ENCODE results near the gene RANBP17. TPM values are rescaled to one million over a fixed set of nuclear protein-coding genes. Genes with fewer than 3 reads are reported as not detected.

The RANBP17 gene
- total and polyA plus RNA-seq, 2 of the 4 experiments (the other 2 are of a cell fraction): 8.2 to 29.0 TPM

DNA sequence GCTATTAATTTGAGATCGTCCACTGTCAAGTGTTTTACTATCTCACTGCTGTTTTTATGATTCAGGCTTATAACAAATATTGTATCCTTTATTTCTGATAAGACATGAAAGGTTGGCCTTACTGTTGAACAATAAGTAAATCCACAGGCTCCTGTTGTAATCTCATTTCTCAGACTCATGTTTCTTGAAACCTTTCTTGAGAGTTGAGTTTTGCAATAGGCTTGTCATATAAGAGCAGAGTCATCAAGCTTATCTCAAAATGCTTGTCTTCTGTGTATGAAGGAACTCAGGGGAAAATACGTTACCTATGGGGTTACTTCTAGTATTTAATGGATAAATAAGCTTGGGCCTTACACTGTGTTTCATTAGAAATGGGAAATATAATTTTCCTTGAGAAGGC is 438.0 kb downstream of the RANBP17 start:
- DNase-seq (peak; percentile 52), ATAC-seq (ENCODE audit: low read depth) (no peak)
- no CpG with 5 or more reads among the region's 2 CpGs for WGBS, 2 experiments (ENCODE audit: extremely low coverage in 2 of 2, insufficient read length in 1 of 2)
- Histone ChIP-seq H3K14ac (replicated peaks; ENCODE audit: low read depth, low read length) (no peak overlapping the region), H3K9me3 (ENCODE audit: control insufficient read depth, insufficient read depth, low read length) (no peaks in the 10 kb centered on the region), H2AK9ac (replicated peaks; ENCODE audit: low read depth, low read length, poor library complexity) (no peak overlapping the region), H3K36me3 (ENCODE audit: control insufficient read depth, insufficient read depth, low read length) (peaks cover 5% of the 10 kb centered on the region; the same call in 1 of the 2 replicates), H3K4me3 (ENCODE audit: insufficient read depth, low read depth, low read length) (no peak overlapping the region), H3K18ac (ENCODE audit: low read depth, low read length) (no peak overlapping the region), H3K27me3 (ENCODE audit: control insufficient read depth, insufficient read depth, low read length) (peaks cover 10% of the 10 kb centered on the region), H3K27ac (ENCODE audit: insufficient read depth, low read length) (no peak overlapping the region), H3K23ac (ENCODE audit: low read depth, low read length) (no peak overlapping the region), H3K9ac (ENCODE audit: low read depth, low read length) (no peak overlapping the region), H3K4ac (ENCODE audit: low read depth, low read length) (no peak overlapping the region), H2AFZ (replicated peaks; ENCODE audit: low read length, poor library complexity) (no peak overlapping the region), H3K79me1 (ENCODE audit: low read depth in 1 of 2, low read length in 2 of 2) (no peaks in the 10 kb centered on the region), H3K4me1 (ENCODE audit: control insufficient read depth, insufficient read depth, low read length) (peaks cover 8% of the 10 kb centered on the region), H3K56ac (ENCODE audit: extremely low read depth, insufficient read depth, low read length) (no peak overlapping the region), H2AK5ac (ENCODE audit: low read depth, low read length) (no peak overlapping the region), H2BK120ac (ENCODE audit: low read depth, low read length) (no peak overlapping the region), H4K91ac (ENCODE audit: insufficient read depth, low read depth, low read length) (no peak overlapping the region), H4K20me1 (ENCODE audit: insufficient read depth, low read length) (no peaks in the 10 kb centered on the region), H4K8ac (ENCODE audit: low read depth in 2 of 2, low read length in 2 of 2) (no peak overlapping the region), H2BK15ac (ENCODE audit: low read depth, low read length) (no peak overlapping the region), H3K9me1 (ENCODE audit: insufficient read depth, low read length) (0 out of 2 replicates have a peak, but pooled peaks cover 3% of the 10 kb centered on the region), H2BK20ac (ENCODE audit: low read depth, low read length) (no peak overlapping the region), H4K5ac (ENCODE audit: low read depth, low read length) (no peak overlapping the region), H3K4me2 (ENCODE audit: low read depth, low read length) (no peak overlapping the region), H2BK5ac (ENCODE audit: low read depth, low read length, poor library complexity, severe bottlenecking) (no peak overlapping the region)
- dilution Hi-C loops (cut with HindIII; ENCODE audit: low sequenced_read_pairs, unreplicated experiment): no loop called here
- TF ChIP-seq CEBPB (IDR thresholded peaks at IDR 0.05; ENCODE audit: low read depth, low read length): peak; percentile 55; the same call in 1 of the 2 replicates
- no peak for TF ChIP-seq RAD21 (IDR thresholded peaks at IDR 0.05; ENCODE audit: low read length)
- BruUV-seq (replicated peaks): no TSS peak
- intact Hi-C loops (cut with micrococcal nuclease): no loop called here
- ChIA-PET POLR2A (ENCODE audit: unreplicated experiment) (no interaction called here), CTCF (no interaction called here)
- in situ Hi-C loops (cut with MboI; ENCODE audit: low sequenced_read_pairs): no loop called here

Measured in IMR-90 (cell line).